NOMO-1 (cell line): ENCODE data around the gene SLAIN2.

Experiments
- DNase-seq, 2 experiments: peaks; one replicate each; lab custom pipeline; 2025; ENCODE audit not compliant: unreplicated experiment in 2 of 2; lab: John Stamatoyannopoulos, UW

Gene SLAIN2

DNA sequence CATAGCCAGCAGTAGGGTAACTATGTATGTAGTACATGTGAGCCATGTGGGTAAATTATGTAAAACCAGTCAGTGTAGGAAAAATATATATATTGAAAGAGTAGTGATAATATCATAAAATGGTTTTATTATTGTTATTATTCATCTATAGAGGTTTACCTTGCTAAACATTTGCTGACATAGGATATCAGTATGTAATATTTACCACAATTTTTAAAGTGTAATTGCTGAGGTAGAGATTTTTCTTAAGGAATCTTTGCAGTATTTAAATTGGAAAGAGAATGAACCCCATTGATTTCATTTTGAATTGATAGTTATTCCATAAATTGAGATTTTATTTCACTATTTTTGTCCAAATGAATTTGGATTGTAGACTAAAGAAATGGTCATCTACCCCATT lies 27.1 kb downstream of the SLAIN2 start:
- no peak for DNase-seq

DNA sequence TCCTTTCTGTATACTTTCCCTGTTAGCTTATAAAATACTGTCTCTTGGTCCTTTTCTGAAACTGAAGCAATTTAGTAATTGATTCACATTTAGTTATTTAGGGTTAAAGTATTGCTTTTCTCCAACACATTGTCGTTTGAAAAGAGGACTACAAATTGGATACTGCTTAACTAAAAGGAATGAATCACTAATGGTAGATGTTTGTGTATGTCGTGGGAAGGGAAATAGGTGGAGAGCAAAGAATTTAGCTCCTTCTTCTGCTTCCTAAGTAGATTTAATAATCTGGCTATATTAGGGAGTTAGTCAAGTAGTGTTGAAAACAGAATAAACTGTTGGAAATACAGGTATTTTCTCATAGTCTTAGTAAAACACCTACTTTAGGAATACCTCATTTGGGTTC lies 27.9 kb downstream of the SLAIN2 start:
- DNase-seq = no peak

DNA sequence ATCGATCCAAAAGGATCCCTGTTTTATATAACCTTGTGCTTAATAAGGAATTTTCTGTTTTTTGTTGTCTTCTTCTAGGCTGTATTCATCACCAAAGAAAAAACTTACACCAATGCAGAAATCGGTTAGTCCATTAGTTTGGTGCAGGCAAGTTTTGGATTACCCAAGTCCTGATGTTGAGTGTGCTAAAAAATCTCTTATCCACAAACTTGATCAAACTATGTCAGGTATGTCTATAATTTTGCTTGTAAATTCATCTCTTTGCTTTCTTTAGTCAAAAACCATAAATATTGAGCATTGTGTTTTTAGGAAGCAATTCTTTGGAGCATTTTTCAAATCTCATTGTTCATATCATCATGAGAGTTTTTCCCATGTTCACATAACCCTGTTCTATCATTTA lies 28.4 kb downstream of the SLAIN2 start:
- DNase-seq = no peak

DNA sequence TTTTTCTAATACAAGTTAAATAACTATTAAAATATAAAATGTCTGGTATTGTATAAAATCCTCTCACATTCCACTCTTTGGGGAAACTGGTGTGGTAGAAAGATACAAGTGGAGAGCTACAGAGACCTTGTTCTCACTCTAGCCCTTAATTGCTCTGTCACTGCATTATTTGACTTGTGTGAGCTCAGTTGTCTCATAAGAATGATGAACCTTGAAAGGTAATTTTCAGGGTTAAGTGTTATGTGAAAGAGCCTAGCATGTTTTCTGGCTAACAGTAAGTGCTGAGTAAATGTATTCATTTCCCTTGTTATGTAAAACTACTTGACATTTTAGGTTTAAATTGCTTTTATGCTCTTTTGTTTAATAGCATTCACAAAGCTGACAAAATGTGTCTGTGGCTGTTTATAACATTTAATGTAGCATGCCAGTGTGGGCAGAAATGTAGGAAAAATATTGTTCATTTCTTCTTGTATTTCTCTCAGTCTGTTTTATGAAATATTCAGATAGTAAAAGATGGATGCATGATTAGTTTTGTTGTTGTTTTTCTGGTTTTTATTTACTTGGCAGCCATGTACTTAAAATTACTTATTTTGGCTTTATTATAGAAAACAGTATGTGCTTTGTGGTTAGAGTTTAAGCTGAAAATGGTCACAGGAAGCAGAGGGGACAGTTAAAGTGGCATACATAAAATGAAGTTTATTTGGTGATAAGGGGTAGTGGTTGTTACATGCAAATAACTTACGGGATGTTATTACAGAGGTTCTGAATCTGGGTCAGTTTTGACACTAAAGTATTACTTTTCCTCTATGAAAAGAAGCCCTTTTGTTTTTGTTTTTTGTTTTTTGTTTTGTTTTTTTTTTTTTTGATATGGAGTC lies 29.2 kb downstream of the SLAIN2 start:
- DNase-seq = no peak

DNA sequence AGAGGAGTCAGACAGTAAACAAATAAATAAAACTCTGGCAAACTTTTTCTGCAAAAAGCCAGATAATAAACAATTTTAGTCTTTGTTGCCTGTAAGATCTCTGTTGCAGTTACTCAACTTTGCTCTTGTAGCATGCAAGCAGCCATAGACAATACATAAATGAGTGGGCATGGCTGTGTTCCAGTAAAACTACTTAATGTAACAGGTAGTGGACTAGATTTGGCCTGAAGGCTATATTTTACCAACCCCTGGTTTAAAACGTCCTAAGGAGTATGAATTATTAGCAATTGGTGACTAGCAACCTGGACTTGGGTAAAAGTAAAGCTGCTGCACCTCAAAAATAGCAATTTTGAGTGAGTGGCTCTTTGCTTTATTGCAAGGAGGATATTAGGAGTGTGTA lies 30.9 kb downstream of the SLAIN2 start:
- DNase-seq = no peak

DNA sequence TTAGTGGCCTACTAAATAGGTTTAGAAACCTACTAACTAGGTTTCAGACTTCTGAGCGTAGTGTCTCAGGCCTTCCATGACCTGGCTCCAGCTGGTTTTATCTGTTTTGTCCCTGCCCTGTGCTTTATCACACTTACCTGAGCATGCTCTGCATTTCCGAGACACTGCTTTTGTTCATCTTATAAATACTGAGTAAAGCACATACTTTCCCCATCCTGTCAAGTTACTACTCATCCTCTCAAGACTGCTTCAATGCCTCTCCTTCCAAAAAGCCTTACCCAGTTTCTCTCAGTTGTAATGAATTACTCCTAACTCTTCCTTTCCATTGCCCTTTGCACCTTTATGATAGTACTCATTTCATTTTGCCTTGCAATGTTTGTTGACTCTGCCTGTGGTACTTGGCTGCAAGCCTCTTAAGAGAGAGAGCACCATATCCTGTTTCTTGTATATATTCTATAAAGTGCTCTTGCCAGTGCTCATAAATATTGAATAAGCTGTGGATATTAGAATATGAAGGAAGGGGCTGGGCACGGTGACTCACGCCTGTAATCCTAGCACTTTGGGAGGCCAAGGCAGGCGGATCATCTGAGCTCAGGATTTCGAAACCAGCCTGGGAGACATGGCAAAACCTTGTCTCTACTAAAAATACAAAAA lies 34.4 kb downstream of the SLAIN2 start:
- DNase-seq = no peak

DNA sequence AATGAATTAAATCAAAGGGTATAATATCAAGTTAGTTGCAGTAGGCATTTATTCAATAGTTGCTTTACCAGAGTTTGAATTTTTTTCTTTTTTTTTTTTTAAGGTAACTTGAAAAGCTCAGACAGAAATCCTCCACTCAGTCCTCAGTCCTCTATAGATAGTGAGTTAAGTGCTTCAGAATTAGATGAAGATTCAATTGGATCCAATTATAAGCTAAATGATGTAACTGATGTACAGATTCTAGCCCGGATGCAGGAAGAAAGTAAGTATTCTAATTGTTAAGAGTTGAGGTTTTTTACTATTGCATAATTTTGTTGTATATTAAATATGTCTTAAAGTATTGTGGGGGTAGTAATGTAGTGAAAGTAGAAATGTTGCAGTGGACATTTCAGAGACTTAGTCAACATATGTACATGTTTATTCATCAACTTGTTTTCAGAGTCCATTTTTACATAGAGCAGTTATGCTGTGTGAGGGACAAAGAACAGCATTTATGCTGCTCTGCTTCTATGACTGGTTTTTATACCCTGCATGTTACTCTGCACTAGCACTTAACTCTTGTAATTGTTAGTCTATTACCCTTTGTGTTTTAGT lies 38.4 kb downstream of the SLAIN2 start:
- DNase-seq = peak in 1 of 2 experiments; percentile 3

DNA sequence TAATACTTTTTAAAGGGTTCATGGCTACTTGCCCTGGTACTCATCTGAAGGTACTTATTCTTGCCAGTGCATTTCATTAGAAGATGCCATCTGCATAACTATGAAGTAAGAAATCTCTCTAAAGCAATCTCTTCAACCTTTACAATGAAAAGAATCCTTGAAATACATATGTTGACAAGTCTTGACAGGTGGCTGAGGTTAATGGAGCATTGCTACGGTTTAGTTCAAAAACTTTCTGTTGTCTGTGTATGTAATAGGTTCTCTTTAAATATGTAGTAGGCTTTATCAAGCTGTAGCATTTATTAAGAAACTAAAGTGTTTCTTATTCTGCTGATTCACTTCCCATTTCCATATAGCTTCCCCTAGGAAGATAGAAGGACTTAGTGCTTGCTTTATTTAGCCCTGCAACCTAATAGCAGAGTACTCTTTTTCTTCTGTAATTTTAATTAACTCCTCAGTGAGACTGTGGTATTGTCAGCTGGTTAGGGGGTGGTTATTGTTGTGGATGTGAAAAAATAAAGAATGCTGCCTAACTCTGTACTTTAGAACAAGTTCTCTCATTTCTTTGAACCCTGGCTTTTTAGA lies 39.3 kb downstream of the SLAIN2 start:
- peak; percentile 29 to 59 for DNase-seq

DNA sequence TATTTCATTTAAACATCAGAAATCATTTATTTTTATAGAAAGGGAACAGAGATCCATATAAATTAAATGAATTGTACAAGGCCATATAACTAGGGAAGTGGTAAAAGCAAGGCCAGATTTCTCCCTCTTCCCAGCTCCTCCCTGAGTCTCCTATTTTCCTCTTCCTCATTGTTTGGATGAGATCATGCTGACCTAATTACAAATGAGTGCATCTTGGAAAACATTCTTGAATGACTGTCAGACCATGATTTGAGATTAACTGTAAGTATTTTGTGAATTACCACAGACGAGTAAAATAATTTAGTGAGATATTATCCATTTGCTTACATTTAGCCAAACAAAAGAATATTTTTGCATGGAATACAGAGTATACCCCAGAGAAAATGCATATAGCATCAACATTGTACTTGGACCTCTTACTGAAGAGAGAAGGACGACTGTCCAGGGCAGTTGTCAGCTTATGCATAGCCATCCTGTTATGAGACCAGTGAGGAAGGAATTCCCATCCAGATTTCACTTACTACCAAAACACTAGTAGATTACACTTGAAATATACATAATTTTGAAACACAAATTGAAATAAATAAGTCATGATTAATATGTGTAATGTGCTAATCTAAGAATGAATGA lies 47.3 kb downstream of the SLAIN2 start:
- DNase-seq = no peak

DNA sequence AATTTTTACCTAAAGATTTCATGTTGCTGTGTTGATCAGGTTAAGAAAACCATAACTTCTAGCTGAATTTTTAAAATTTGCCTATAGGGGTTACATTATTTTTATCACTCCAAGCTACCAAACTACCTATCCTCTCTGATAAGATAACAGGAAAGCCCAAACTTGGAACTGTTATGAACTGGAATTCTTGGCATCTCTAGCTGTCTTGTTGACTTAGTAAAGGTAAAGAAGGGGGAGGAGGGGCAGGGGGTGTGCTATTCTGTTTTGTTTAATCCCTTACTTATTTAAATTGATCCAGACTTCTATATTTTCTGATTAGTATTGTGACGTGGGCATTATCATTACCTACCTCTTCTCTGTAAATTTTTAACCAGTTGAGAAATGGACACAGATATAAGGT lies 54.7 kb downstream of the SLAIN2 start:
- no peak for DNase-seq

DNA sequence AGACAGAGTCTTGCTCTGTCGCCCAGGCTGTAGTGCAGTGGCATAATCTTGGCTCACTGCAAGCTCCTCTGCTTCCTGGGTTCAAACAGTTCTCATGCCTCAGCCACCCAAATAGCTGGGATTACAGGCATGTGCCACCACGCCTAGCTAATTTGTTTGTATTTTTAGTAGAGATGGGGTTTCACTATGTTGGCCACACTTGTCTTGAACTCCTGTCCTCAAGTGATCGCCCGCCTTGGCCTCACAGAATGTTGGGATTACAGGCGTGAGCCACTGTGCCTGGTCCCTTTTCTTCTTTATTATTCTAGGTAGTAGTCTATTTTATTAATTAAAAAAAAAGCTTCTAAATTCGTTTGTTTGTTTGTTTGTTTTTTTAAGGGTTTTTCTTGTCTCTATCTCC lies 59.1 kb downstream of the SLAIN2 start:
- DNase-seq = no peak

DNA sequence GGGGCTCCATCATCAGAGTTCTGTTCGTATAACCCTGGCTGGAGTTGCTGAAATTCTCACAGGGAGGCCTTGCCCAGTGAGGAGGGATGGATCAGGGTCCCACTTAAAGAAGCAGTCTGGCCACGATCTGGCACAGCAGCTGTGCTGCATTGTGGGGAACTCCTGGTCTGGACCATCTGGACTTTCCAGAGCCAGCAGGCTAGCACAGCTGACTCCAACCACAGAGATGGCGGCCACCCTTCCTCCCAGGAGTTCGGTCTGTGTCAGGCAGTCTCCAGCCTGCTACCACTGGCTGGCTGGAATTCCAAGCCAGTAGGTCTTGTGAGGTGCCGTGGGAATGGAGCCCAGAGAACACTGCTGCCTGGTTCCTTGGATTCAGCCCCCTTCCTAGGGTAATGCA lies 62.0 kb downstream of the SLAIN2 start:
- no peak for DNase-seq

DNA sequence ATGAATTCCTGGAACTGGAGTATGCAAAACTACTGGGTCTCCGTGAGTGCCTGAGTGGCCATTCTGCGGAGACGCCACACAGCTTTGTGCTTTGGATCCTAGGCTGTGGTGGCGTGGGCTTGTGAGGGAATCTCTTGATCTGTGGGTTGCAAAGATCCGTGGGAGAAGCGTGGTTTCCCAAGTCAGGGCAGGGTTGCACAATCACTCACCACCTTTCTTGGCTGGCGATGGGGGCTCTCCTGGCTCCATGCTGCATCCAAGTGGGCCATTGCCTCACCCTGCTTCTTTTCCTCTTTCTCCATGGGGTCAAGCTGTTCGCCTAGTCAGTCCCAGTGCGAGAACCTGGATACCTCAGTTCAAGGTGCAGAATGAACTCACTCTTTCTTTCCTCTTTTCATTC lies 62.5 kb downstream of the SLAIN2 start:
- DNase-seq = no peak

DNA sequence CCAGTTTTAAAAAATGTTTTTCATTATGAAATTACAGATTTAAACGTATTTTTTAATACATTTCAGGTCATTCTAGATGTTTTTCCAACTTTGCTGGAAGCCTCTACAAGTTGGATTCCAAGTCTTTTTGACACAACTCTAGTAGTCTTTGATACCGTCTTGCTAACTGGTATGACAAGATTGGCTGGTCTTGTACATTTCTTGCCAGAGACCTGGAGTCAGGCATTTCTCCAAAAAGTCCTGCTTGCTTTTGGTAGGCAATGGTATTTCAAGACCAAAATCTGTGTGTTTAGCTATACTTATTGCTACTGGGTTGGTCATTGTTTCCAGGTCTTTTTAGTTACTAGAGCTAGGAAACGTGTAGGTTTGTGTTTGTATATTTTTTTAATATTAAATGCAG lies 64.6 kb downstream of the SLAIN2 start:
- no peak for DNase-seq

DNA sequence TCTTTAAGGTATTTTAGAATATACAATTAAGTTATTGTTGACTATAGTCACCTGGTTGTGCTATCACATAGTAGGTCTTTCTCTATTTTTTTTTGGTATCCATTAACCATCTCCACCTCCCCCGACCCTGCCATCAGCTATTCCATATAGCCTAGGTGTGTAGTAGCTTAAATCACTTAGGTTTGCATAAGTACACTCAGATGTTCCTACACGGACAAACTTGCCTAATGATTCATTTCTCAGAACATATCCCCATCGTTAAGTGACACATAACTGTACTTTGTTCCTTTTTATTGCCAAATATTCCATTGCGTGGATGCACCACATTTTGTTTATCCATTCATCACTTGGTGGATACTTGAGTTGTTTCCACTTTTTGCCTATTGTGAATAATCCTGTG lies 67.9 kb downstream of the SLAIN2 start:
- DNase-seq = no peak

DNA sequence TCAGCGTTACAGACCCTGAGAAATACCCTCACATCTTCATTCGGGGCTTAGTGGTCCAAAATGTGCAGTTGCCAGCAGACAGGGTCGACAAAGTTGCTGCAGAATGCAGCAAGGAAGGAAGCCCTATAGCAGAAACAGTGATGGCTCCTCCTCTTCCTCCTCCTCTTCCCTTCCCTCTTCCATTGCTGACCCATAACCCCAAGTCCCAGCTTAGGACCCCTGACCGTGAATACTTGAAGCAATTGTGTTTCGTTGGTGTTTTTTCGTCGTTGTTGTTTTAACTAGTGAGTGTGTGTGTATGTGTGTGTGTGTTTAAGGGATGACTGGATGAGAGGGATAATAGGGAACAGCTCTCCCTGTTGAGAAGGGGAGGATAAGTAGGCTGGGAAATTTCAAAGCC lies 69.5 kb downstream of the SLAIN2 start:
- no peak for DNase-seq

DNA sequence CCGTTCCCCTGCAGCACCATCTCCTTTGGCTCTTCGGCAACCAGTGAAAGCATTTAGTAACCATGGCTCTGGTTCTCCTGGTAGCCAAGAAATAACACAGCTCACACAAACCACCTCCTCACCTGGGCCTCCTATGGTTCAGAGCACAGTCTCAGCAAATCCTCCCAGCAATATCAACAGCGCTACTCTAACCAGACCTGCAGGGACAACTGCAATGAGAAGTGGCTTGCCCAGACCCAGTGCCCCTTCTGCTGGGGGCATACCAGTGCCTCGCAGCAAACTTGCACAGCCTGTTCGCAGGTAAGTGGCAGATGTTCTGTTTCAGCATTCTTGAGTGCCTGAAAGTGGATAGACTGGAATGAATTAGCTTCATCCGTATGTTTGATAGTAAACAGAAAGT lies 78.8 kb downstream of the SLAIN2 start:
- DNase-seq = no peak

DNA sequence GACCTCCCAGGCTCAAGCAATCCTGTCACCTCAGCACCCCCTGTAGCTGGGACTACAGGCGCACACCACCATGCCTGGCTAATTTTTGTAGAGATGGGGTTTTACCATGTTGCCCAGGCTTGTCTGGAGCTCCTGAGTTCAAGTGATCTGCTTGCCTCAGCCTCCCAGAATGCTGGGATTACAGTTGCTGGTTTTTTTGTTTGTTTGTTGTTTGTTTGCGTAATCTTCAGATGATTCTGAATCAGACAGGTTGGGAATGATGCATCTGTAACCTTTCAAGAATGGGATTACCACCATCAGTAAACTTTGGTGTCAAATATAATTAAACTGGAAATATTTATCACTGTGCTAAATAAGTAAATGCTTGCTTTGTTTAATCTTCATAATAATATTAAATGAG lies 79.8 kb downstream of the SLAIN2 start:
- no peak for DNase-seq

DNA sequence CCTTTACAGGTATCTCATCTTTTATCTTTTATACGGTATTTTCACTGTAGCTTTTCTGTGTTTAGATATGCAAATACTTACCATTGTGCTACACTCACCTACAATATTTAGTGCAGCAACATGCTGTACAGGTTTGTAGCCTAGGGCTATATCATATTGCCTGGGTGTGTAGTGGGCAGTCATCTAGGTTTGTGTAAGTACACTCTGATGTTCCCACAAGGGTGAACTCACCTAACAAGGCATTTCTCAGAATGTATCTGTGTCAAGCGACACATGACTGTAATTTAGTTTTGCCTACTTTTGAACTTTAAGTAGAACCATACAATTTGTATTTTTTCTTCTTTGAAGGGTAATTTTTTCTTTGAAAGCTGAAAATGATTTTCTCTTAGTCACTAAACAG lies 87.6 kb downstream of the SLAIN2 start:
- DNase-seq = no peak

DNA sequence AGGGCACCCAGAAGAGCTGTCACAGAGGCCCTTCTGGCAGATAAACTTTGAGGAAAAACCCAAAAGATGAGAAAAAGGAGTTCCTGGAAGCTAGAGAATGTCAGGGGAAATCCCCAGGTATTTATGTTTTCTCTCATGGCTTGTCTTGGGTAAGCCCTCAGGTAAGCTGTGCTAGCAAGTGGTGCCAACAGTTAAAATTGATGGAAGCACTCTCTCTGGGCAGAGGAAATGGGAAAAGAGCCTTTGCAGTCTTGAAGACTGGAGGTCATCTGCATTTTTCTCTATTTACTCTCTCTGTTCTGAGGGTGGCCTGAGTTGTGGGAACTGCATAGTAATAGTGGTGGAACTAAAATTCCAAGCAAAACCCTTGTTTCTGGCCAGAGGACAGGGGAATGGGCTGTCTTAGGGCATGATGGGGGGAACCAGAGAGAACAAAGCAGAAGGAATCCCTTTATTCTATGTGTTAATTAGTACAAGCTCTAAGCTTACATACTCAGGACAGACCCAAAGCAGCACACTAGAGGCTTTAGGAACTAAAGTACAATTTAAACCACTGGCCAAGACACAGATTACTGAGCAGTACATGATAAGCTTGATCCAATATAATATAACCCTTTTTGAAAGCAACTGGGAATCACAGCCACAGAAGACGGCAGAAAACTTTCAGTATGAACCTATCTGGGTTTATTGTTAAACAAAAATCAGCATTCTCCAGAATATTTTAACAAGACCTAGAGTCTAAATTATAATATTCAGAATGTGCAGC lies 88.6 kb downstream of the SLAIN2 start:
- no peak for DNase-seq
